IMR-90 (cell line): Measurements from ENCODE around the gene USP35.

Experiments
- BHLHE40 ChIP-seq: fragments of 150-350 bp; IDR thresholded peaks from 2 replicates; pipeline ENCODE4 v1.6.1; 2016; ENCODE audit warnings: mild to moderate bottlenecking, low read depth, low read length
- CEBPB ChIP-seq: IDR thresholded peaks from 2 replicates; pipeline ENCODE4 v1.6.1; 2012; ENCODE audit warnings: low read depth, low read length, improper control_type of control experiment
- CHD1 ChIP-seq: IDR thresholded peaks from 2 replicates; pipeline ENCODE4 v1.6.1; 2012; ENCODE audit warnings: low read depth, low read length, improper control_type of control experiment
- FOS ChIP-seq: fragments of 150-350 bp; IDR thresholded peaks from 2 replicates; pipeline ENCODE4 v1.6.1; 2016; ENCODE audit warnings: low read depth, low read length
- MAFK ChIP-seq: IDR thresholded peaks from 2 replicates; pipeline ENCODE4 v1.6.1; 2012; ENCODE audit warnings: low read depth, low read length, improper control_type of control experiment
- MAZ ChIP-seq: IDR thresholded peaks from 2 replicates; pipeline ENCODE4 v1.6.1; 2012; ENCODE audit warnings: low read depth, mild to moderate bottlenecking, low read length, improper control_type of control experiment, moderate library complexity, borderline replicate concordance
- MXI1 ChIP-seq: IDR thresholded peaks from 2 replicates; pipeline ENCODE4 v1.6.1; 2012; ENCODE audit warnings: low read depth, mild to moderate bottlenecking, low read length, moderate library complexity, borderline replicate concordance
- POLR2A ChIP-seq: IDR thresholded peaks from 2 replicates; pipeline ENCODE4 v1.6.1; 2012; ENCODE audit warnings: mild to moderate bottlenecking, low read depth, low read length
- RAD21 ChIP-seq: IDR thresholded peaks from 2 replicates; pipeline ENCODE4 v1.6.1; 2012; ENCODE audit warnings: low read length, improper control_type of control experiment
- RCOR1 ChIP-seq: IDR thresholded peaks from 2 replicates; pipeline ENCODE4 v1.6.1; 2012; ENCODE audit warnings: mild to moderate bottlenecking, low read length, improper control_type of control experiment; ENCODE audit not compliant: insufficient replicate concordance
- RFX5 ChIP-seq: IDR thresholded peaks from 2 replicates; pipeline ENCODE4 v1.8.0; 2012; ENCODE audit warnings: low read depth, mild to moderate bottlenecking, low read length, moderate library complexity
- TF ChIP-seq, protein P1 (sequence below): conservative IDR thresholded peaks from 2 replicates; pipeline ENCODE4 v1.5.1; 2012; ENCODE audit warnings: mild to moderate bottlenecking, low read depth, low read length, improper control_type of control experiment
- TF ChIP-seq, protein P2 (sequence below): fragments of 150-350 bp; IDR thresholded peaks from 2 replicates; pipeline ENCODE4 v1.6.1; 2017; ENCODE audit warnings: mild to moderate bottlenecking, antibody characterized with exemption, low read length, low read depth

DNA sequence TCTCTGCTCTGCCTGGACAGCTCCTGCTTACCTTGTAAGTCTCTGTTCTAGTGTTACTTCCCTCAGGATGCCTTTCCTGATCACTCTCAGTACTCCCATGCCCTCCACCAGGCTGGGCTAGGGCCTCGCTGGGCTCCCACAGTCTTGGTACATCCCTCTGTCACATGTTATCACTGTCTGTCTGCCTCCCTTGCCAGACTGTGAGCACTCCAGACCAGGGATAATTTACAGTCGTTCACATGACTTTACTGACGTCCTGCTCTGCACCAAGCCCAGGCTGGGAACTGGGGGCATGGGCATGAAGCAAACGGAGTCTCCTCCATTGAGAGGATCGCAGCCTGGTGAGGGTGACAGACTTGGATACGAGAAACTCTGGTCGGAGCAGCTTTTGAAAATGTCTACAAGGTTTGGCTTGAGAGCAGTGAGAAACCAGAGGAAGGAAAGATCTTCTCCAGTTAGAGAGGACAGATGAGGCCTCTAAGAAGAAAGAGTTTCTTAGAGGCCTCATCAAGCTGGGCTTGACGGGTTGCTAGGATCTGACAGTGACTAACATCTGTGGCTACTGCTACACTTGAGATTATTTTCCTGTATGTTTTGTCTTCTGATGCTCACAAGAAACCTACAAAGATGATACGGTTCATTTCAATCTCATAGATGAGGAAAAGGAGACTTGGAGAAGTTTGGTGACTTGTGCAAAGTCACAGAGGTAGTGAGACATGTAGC is 12.5 kb downstream of the USP35 start:
- TF ChIP-seq MAFK (no peak), MAZ (no peak), RCOR1 (no peak), POLR2A (no peak), RFX5 (no peak), RAD21 (no peak), CEBPB (no peak), MXI1 (no peak), CHD1 (no peak), BHLHE40 (no peak), FOS (no peak)
- TF ChIP-seq, protein P1, sequence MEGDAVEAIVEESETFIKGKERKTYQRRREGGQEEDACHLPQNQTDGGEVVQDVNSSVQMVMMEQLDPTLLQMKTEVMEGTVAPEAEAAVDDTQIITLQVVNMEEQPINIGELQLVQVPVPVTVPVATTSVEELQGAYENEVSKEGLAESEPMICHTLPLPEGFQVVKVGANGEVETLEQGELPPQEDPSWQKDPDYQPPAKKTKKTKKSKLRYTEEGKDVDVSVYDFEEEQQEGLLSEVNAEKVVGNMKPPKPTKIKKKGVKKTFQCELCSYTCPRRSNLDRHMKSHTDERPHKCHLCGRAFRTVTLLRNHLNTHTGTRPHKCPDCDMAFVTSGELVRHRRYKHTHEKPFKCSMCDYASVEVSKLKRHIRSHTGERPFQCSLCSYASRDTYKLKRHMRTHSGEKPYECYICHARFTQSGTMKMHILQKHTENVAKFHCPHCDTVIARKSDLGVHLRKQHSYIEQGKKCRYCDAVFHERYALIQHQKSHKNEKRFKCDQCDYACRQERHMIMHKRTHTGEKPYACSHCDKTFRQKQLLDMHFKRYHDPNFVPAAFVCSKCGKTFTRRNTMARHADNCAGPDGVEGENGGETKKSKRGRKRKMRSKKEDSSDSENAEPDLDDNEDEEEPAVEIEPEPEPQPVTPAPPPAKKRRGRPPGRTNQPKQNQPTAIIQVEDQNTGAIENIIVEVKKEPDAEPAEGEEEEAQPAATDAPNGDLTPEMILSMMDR, result no peak
- TF ChIP-seq, protein P2, sequence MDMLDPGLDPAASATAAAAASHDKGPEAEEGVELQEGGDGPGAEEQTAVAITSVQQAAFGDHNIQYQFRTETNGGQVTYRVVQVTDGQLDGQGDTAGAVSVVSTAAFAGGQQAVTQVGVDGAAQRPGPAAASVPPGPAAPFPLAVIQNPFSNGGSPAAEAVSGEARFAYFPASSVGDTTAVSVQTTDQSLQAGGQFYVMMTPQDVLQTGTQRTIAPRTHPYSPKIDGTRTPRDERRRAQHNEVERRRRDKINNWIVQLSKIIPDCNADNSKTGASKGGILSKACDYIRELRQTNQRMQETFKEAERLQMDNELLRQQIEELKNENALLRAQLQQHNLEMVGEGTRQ, result no peak
